Measurements from ENCODE around the gene DEFB129. TPM values are rescaled to one million over a fixed set of nuclear protein-coding genes. Genes with fewer than 3 reads are reported as not detected.

Gene DEFB129
- total and polyA plus RNA-seq, 9 of the 15 experiments (the other 6 are each of a cell fraction or from before 2014, with no cell fraction given): not detected

DNA sequence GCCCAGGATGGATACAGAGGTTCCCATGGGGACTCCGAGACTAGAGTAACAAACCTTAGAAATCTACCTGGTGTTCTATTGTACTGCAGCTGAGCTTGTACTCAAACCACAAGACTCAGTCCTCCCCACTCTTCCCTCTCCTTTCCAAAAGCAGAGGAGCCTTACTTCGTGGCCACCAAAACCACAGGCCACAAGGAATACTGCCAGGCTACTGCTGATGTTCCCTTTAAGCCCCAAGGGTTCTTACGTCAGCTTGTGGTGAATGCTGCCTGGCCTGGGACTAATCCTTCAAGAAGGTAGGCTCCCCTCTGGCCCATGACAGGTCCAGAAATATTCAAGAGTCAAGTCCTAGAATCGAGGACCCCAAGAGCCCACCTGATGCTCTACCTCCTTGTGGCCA, 27.1 kb upstream of the DEFB129 start:
- DNase-seq (ENCODE audit: extremely low read depth in 1 of 4, low spot score in 3 of 4): no peak
- Histone ChIP-seq H3K9ac (ENCODE audit: insufficient read depth in 1 of 2, low read depth in 2 of 2, low read length in 2 of 2) (no peak overlapping the region), H3K79me2 (ENCODE audit: control insufficient read depth, insufficient read depth, low read length) (no peaks in the 10 kb centered on the region), H3K4me3 (no peak overlapping the region), H3K27ac (ENCODE audit: extremely low read depth, low read depth, low read length) (no peak overlapping the region), H3K9me3 (replicated peaks; ENCODE audit: control insufficient read depth, insufficient read depth, low read depth, low read length) (no peaks in the 10 kb centered on the region), H3K9me1 (ENCODE audit: control insufficient read depth, insufficient read depth, low read length) (no peaks in the 10 kb centered on the region), H2AFZ (ENCODE audit: low read depth, low read length) (no peak overlapping the region), H3K27me3 (ENCODE audit: control insufficient read depth in 2 of 2, insufficient read depth in 2 of 2, low read length in 2 of 2) (peaks cover 2 to 10% of the 10 kb centered on the region in 2 experiments; a peak in 1 of 5 replicates), H3K4me2 (ENCODE audit: insufficient read depth, low read length) (no peak overlapping the region), H3K4me1 (replicated peaks in 1 of 2; ENCODE audit: control insufficient read depth in 2 of 2, insufficient read depth in 2 of 2, low read length in 2 of 2) (no peaks in the 10 kb centered on the region; a peak in 1 of 5 replicates), H3K36me3 (ENCODE audit: control insufficient read depth, insufficient read depth, low read length) (no peaks in the 10 kb centered on the region), H4K20me1 (replicated peaks; ENCODE audit: control insufficient read depth, insufficient read depth, low read length) (no peaks in the 10 kb centered on the region)
- no TSS peak for BruUV-seq (replicated peaks)
- no peak for ATAC-seq
- 3% methylated on average over 4 of the region's 4 CpGs for WGBS (ENCODE audit: insufficient coverage, low coverage, missing lambda C conversion rate)
- in situ Hi-C loops (cut with MboI): no loop called here
- intact Hi-C loops (cut with micrococcal nuclease): no loop called here
- TF ChIP-seq SMARCE1 (IDR thresholded peaks at IDR 0.05) (no peak), HNRNPK (IDR thresholded peaks at IDR 0.05; ENCODE audit: low read depth, low read length, poor library complexity, severe bottlenecking) (no peak), SNIP1 (IDR thresholded peaks at IDR 0.05; ENCODE audit: low read depth) (no peak), ZBTB17 (CRISPR knock-in tag; IDR thresholded peaks at IDR 0.05) (no peak), RHOXF2B (CRISPR knock-in tag; conservative IDR thresholded peaks at IDR 0.05) (no peak), FOXP1 (CRISPR knock-in tag; IDR thresholded peaks at IDR 0.05) (no peak), ATF6 (CRISPR knock-in tag; IDR thresholded peaks at IDR 0.05) (no peak), JUNB (CRISPR knock-in tag; conservative IDR thresholded peaks at IDR 0.05) (no peak), BDP1 (IDR thresholded peaks at IDR 0.05; ENCODE audit: insufficient read depth, insufficient read length) (no peak), HIVEP1 (CRISPR knock-in tag; IDR thresholded peaks at IDR 0.05) (no peak)
- TF ChIP-seq, protein P1, sequence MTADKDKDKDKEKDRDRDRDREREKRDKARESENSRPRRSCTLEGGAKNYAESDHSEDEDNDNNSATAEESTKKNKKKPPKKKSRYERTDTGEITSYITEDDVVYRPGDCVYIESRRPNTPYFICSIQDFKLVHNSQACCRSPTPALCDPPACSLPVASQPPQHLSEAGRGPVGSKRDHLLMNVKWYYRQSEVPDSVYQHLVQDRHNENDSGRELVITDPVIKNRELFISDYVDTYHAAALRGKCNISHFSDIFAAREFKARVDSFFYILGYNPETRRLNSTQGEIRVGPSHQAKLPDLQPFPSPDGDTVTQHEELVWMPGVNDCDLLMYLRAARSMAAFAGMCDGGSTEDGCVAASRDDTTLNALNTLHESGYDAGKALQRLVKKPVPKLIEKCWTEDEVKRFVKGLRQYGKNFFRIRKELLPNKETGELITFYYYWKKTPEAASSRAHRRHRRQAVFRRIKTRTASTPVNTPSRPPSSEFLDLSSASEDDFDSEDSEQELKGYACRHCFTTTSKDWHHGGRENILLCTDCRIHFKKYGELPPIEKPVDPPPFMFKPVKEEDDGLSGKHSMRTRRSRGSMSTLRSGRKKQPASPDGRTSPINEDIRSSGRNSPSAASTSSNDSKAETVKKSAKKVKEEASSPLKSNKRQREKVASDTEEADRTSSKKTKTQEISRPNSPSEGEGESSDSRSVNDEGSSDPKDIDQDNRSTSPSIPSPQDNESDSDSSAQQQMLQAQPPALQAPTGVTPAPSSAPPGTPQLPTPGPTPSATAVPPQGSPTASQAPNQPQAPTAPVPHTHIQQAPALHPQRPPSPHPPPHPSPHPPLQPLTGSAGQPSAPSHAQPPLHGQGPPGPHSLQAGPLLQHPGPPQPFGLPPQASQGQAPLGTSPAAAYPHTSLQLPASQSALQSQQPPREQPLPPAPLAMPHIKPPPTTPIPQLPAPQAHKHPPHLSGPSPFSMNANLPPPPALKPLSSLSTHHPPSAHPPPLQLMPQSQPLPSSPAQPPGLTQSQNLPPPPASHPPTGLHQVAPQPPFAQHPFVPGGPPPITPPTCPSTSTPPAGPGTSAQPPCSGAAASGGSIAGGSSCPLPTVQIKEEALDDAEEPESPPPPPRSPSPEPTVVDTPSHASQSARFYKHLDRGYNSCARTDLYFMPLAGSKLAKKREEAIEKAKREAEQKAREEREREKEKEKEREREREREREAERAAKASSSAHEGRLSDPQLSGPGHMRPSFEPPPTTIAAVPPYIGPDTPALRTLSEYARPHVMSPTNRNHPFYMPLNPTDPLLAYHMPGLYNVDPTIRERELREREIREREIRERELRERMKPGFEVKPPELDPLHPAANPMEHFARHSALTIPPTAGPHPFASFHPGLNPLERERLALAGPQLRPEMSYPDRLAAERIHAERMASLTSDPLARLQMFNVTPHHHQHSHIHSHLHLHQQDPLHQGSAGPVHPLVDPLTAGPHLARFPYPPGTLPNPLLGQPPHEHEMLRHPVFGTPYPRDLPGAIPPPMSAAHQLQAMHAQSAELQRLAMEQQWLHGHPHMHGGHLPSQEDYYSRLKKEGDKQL (CRISPR knock-in tag; IDR thresholded peaks at IDR 0.05; ENCODE audit: borderline replicate concordance): no peak
- TF ChIP-seq, protein P2, sequence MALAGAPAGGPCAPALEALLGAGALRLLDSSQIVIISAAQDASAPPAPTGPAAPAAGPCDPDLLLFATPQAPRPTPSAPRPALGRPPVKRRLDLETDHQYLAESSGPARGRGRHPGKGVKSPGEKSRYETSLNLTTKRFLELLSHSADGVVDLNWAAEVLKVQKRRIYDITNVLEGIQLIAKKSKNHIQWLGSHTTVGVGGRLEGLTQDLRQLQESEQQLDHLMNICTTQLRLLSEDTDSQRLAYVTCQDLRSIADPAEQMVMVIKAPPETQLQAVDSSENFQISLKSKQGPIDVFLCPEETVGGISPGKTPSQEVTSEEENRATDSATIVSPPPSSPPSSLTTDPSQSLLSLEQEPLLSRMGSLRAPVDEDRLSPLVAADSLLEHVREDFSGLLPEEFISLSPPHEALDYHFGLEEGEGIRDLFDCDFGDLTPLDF (CRISPR knock-in tag; IDR thresholded peaks at IDR 0.05): no peak
- TF ChIP-seq, protein P3, sequence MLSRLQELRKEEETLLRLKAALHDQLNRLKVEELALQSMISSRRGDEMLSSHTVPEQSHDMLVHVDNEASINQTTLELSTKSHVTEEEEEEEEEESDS (CRISPR knock-in tag; IDR thresholded peaks at IDR 0.05): no peak
- ChIA-PET CTCF (ENCODE audit: low intra/inter-chr PET ratio) (no interaction called here), POLR2A (no interaction called here)
- FAIRE-seq: no peak

Measured in K562 (cell line).